HEK293 (cell line): Measurements from ENCODE around the gene TMEM208.
A peak's percentile ranks its signal among the peaks of the same experiment; 100 is the strongest.

Source experiments
- CTCF ChIA-PET: fragments of 350-600 bp; formaldehyde crosslinking; extraction: SDS; loops from one replicate; lab custom pipeline; 2021; ENCODE audit warnings: antibody characterized with exemption; lab: Yijun Ruan, JAX
- POLR2A ChIA-PET: fragments of 300-600 bp; formaldehyde crosslinking; extraction: SDS; loops from one replicate; lab custom pipeline; 2020; ENCODE audit warnings: antibody characterized with exemption, inconsistent platforms; lab: Yijun Ruan, JAX
- H3K27ac ChIP-seq: fragments of 200-500 bp; sonication (Bioruptor generic); 2 replicates; pipeline ENCODE4 v1.5.1; 2014; ENCODE audit warnings: low read depth, low read length, control low read depth, inconsistent platforms; ENCODE audit errors: extremely low read depth
- H3K36me3 ChIP-seq, 2 experiments: fragments of 200-500 bp in 1 of 2; sonication (Bioruptor generic) in 1 of 2; 1 replicate in 1 of 2; 2 replicates in 1 of 2; pipeline ENCODE4 v1.5.1; 2014 to 2017; ENCODE audit warnings: inconsistent platforms in 2 of 2, low read length in 2 of 2; ENCODE audit not compliant: control insufficient read depth in 2 of 2, insufficient read depth in 1 of 2
- H3K4me1 ChIP-seq: fragments of 200-500 bp; sonication (Bioruptor generic); 2 replicates; pipeline ENCODE4 v1.5.1; 2014; ENCODE audit warnings: mild to moderate bottlenecking, low read length, inconsistent platforms; ENCODE audit not compliant: control insufficient read depth, insufficient read depth
- H3K4me3 ChIP-seq: 2 replicates; pipeline ENCODE4 v1.5.1; 2011; ENCODE audit warnings: low read depth, mild to moderate bottlenecking, control low read depth, low read length, moderate library complexity
- H3K9me3 ChIP-seq: fragments of 200-500 bp; sonication (Bioruptor generic); 2 replicates; pipeline ENCODE4 v1.5.1; 2014; ENCODE audit warnings: low read depth, low read length, inconsistent platforms; ENCODE audit not compliant: control insufficient read depth, insufficient read depth
- EGR2 ChIP-seq: fragments of 450-650 bp; formaldehyde crosslinking; IDR thresholded peaks from 2 replicates; pipeline ENCODE4 v1.5.1; 2016; ENCODE audit warnings: low read depth, missing biosample characterization, missing genetic modification characterization
- ELK4 ChIP-seq: IDR thresholded peaks from 2 replicates; pipeline ENCODE4 v1.6.1; 2011; ENCODE audit warnings: mild to moderate bottlenecking, low read depth, low read length, borderline replicate concordance
- HOXA7 ChIP-seq: sonication (generic); formaldehyde crosslinking; IDR thresholded peaks from 2 replicates; pipeline ENCODE4 v1.8.1; 2022; ENCODE audit warnings: missing genetic modification reagents, borderline replicate concordance
- SP2 ChIP-seq: fragments of 450-650 bp; formaldehyde crosslinking; IDR thresholded peaks from 2 replicates; pipeline ENCODE4 v1.5.1; 2016; ENCODE audit warnings: missing biosample characterization, missing genetic modification characterization
- SP7 ChIP-seq: fragments of 450-650 bp; formaldehyde crosslinking; IDR thresholded peaks from 2 replicates; pipeline ENCODE4 v1.5.1; 2016; ENCODE audit warnings: missing biosample characterization, missing genetic modification characterization
- ZBTB11 ChIP-seq: fragments of 450-650 bp; formaldehyde crosslinking; conservative IDR thresholded peaks from 2 replicates; pipeline ENCODE4 v1.5.1; 2016; ENCODE audit warnings: low read depth, missing biosample characterization, missing genetic modification characterization
- ZBTB17 ChIP-seq: fragments of 450-650 bp; formaldehyde crosslinking; IDR thresholded peaks from 2 replicates; pipeline ENCODE4 v1.5.1; 2016; ENCODE audit warnings: missing biosample characterization, missing genetic modification characterization
- ZBTB7A ChIP-seq: fragments of 450-650 bp; formaldehyde crosslinking; IDR thresholded peaks from 2 replicates; pipeline ENCODE4 v1.5.1; 2016; ENCODE audit warnings: low read depth, missing biosample characterization, missing genetic modification characterization
- ZBTB8A ChIP-seq: fragments of 450-650 bp; formaldehyde crosslinking; IDR thresholded peaks from 2 replicates; pipeline ENCODE4 v1.5.1; 2016; ENCODE audit warnings: missing biosample characterization, missing genetic modification characterization
- ZFHX2 ChIP-seq: fragments of 450-650 bp; formaldehyde crosslinking; conservative IDR thresholded peaks from 2 replicates; pipeline ENCODE4 v1.5.1; 2016; ENCODE audit warnings: missing biosample characterization, missing genetic modification characterization
- ZNF157 ChIP-seq: fragments of 450-650 bp; formaldehyde crosslinking; IDR thresholded peaks from 2 replicates; pipeline ENCODE4 v1.5.1; 2016; ENCODE audit warnings: missing biosample characterization, missing genetic modification characterization
- ZNF16 ChIP-seq: fragments of 450-650 bp; formaldehyde crosslinking; IDR thresholded peaks from 2 replicates; pipeline ENCODE4 v1.5.1; 2016; ENCODE audit warnings: low read depth, missing biosample characterization, missing genetic modification characterization
- ZNF324 ChIP-seq: fragments of 450-650 bp; formaldehyde crosslinking; IDR thresholded peaks from 2 replicates; pipeline ENCODE4 v1.5.1; 2016; ENCODE audit warnings: missing biosample characterization, missing genetic modification characterization
- ZNF518A ChIP-seq: fragments of 450-650 bp; formaldehyde crosslinking; conservative IDR thresholded peaks from 2 replicates; pipeline ENCODE4 v1.5.1; 2016; ENCODE audit warnings: low read depth, missing biosample characterization, missing genetic modification characterization
- ZNF549 ChIP-seq: fragments of 450-650 bp; IDR thresholded peaks from 2 replicates; pipeline ENCODE4 v1.5.1; 2018; ENCODE audit warnings: missing biosample characterization, missing genetic modification characterization, mild to moderate bottlenecking, inconsistent platforms, moderate library complexity
- ZNF600 ChIP-seq: fragments of 450-650 bp; formaldehyde crosslinking; IDR thresholded peaks from 2 replicates; pipeline ENCODE4 v1.5.1; 2016; ENCODE audit warnings: missing biosample characterization, missing genetic modification characterization
- ZNF670 ChIP-seq: fragments of 450-650 bp; formaldehyde crosslinking; IDR thresholded peaks from 2 replicates; pipeline ENCODE4 v1.5.1; 2016; ENCODE audit warnings: missing biosample characterization, missing genetic modification characterization, low read depth

Gene TMEM208

GRCh38 chr16:67191995-67192681 is 34.8 kb upstream of the TMEM208 start, which contains the start of gene E2F4 (continued):
- peak; percentile 86 for TF ChIP-seq ZNF518A (tag by site-specific recombination)
- 0 out of 2 replicates have a peak, but pooled peaks have one; percentile 15 for TF ChIP-seq EGR2 (tag by site-specific recombination)
- TF ChIP-seq ZNF670 (tag by site-specific recombination): no peak
- TF ChIP-seq ELK4: no peak; the same call in 1 of the 2 replicates
- TF ChIP-seq ZNF324 (tag by site-specific recombination): no peak
- TF ChIP-seq ZNF16 (tag by site-specific recombination): no peak
- no peak for TF ChIP-seq ZBTB7A (tag by site-specific recombination)
- TF ChIP-seq HOXA7 (CRISPR knock-in tag): 0 out of 2 replicates have a peak, but pooled peaks have one; percentile 14
- peak; percentile 81 for TF ChIP-seq SP2 (tag by site-specific recombination)
- TF ChIP-seq ZBTB11: peak; percentile 90
- TF ChIP-seq SP7: 0 out of 2 replicates have a peak, but pooled peaks have one; percentile 12
- TF ChIP-seq ZNF549 (tag by site-specific recombination): no peak
- 0 out of 2 replicates have a peak, but pooled peaks have one; percentile 23 for TF ChIP-seq ZBTB8A (tag by site-specific recombination)
- TF ChIP-seq, all 188 proteins: peak for 23

GRCh38 chr16:67192781-67193361 is 34.1 kb upstream of the TMEM208 start:
- peak; percentile 82 for TF ChIP-seq ZBTB17 (tag by site-specific recombination)
- no peak for TF ChIP-seq ZNF157 (tag by site-specific recombination)
- TF ChIP-seq ZFHX2 (tag by site-specific recombination): no peak
- TF ChIP-seq ZNF600 (tag by site-specific recombination): 0 out of 2 replicates have a peak, but pooled peaks have one; percentile 28
- no peaks in the 10 kb centered on the region for H3K9me3 ChIP-seq
- H3K4me1 ChIP-seq: peaks cover 7% of the 10 kb centered on the region
- CTCF ChIA-PET: interaction anchor here (0.7 to 1.6 kb wide), 4 partner anchors 30 to 215 kb away, joined by 3 to 6 read pairs (median 4); no protein-coding TSS in a partner anchor
- POLR2A ChIA-PET: interaction anchor here (0.8 to 1.7 kb wide), 6 partner anchors 8 to 174 kb away, joined by 3 to 6 read pairs (median 4); partner anchors contain the start of genes MATCAP1 and TMEM208
- H3K4me3 ChIP-seq: peak overlapping the region; percentile 81
- H3K36me3 ChIP-seq: peaks cover 7 to 51% of the 10 kb centered on the region in 2 experiments; a peak in 2 of 3 replicates
- peak overlapping the region; percentile 61 for H3K27ac ChIP-seq
